Measurements from ENCODE around the gene OR10P1. TPM values are rescaled to one million over a fixed set of nuclear protein-coding genes. Genes with fewer than 3 reads are reported as not detected.

OR10P1 gene
- total and polyA plus RNA-seq, 2 donors (not counting 1 experiment from before 2014, with no cell fraction given): not detected

- H3K79me2 ChIP-seq (ENCODE audit: control insufficient read depth, insufficient read depth, low read length): no peaks in the 10 kb centered on the region
- H3K9ac ChIP-seq (ENCODE audit: low read length): no peak overlapping the region
- no peak overlapping the region for H3K4me2 ChIP-seq (replicated peaks; ENCODE audit: low read depth, low read length, poor library complexity, severe bottlenecking)
- H3K27me3 ChIP-seq (replicated peaks in 1 of 4; ENCODE audit: control extremely low read depth in 1 of 4, control insufficient read depth in 3 of 4, insufficient read depth in 4 of 4, low read length in 3 of 4): no peaks in the 10 kb centered on the region
- H3K4me3 ChIP-seq (ENCODE audit: control extremely low read depth in 1 of 5, extremely low read depth in 1 of 5, insufficient read depth in 1 of 5, low read depth in 2 of 5, low read length in 4 of 5): no peak overlapping the region
- Mint-ChIP-seq H3K9me3 (ENCODE audit: insufficient read depth) (no peaks in the 10 kb centered on the region), H3K4me3 (no peak overlapping the region), H3K27me3 (peaks cover 5% of the 10 kb centered on the region), H3K4me1 (no peaks in the 10 kb centered on the region), H3K27ac (no peak overlapping the region)
- no peaks in the 10 kb centered on the region for H3K36me3 ChIP-seq (replicated peaks in 1 of 2; ENCODE audit: control extremely low read depth in 1 of 2, control insufficient read depth in 1 of 2, extremely low read depth in 1 of 2, insufficient read depth in 2 of 2, low read length in 1 of 2)
- intact Hi-C loops (cut with micrococcal nuclease): no loop called here
- no peak overlapping the region for H2AFZ ChIP-seq (ENCODE audit: insufficient read depth, low read depth, low read length, poor library complexity, severe bottlenecking)
- TF ChIP-seq CTCF (IDR thresholded peaks at IDR 0.05) (no peak), EZH2 (IDR thresholded peaks at IDR 0.05; ENCODE audit: borderline replicate concordance, insufficient read depth, low read depth, low read length, poor library complexity, severe bottlenecking) (no peak)
- ATAC-seq (ENCODE audit: low read depth): no peak
- POLR2A ChIA-PET: no interaction called here
- no peaks in the 10 kb centered on the region for H4K20me1 ChIP-seq (ENCODE audit: control insufficient read depth, insufficient read depth, low read length, poor library complexity, severe bottlenecking)
- no peaks in the 10 kb centered on the region for H3K9me3 ChIP-seq (ENCODE audit: control extremely low read depth in 1 of 3, control insufficient read depth in 2 of 3, insufficient read depth in 1 of 3, low read length in 2 of 3)
- H3K4me1 ChIP-seq (ENCODE audit: control insufficient read depth in 2 of 2, insufficient read depth in 2 of 2, low read length in 2 of 2): no peaks in the 10 kb centered on the region
- no peak overlapping the region for H3K27ac ChIP-seq (ENCODE audit: low read length in 2 of 2)
- WGBS (ENCODE audit: insufficient coverage): 87% methylated on average over 3 of the region's 10 CpGs
- no peak for DNase-seq
- CTCF ChIA-PET: interaction anchor here (1.6 kb wide), 1 partner anchor 9 kb away, joined by 8 read pairs; no protein-coding TSS in a partner anchor
These were observed 28.1 kb downstream of the OR10P1 start for GRCh38 chr12:55664826-55665225.

GRCh38 chr12:55666508-55666907, 29.8 kb downstream of the OR10P1 start:
- no peak for TF ChIP-seq CTCF (IDR thresholded peaks at IDR 0.05)
- TF ChIP-seq EZH2 (IDR thresholded peaks at IDR 0.05; ENCODE audit: borderline replicate concordance, insufficient read depth, low read depth, low read length, poor library complexity, severe bottlenecking): no peak
- H3K27me3 ChIP-seq (replicated peaks in 1 of 4; ENCODE audit: control extremely low read depth in 1 of 4, control insufficient read depth in 3 of 4, insufficient read depth in 4 of 4, low read length in 3 of 4): no peaks in the 10 kb centered on the region
- Mint-ChIP-seq H3K9me3 (ENCODE audit: insufficient read depth) (no peaks in the 10 kb centered on the region), H3K4me3 (no peak overlapping the region), H3K27ac (no peak overlapping the region), H3K4me1 (no peaks in the 10 kb centered on the region), H3K27me3 (no peaks in the 10 kb centered on the region)
- H3K27ac ChIP-seq (ENCODE audit: low read length in 2 of 2): no peak overlapping the region
- no peak overlapping the region for H3K9ac ChIP-seq (ENCODE audit: low read length)
- no peak overlapping the region for H2AFZ ChIP-seq (ENCODE audit: insufficient read depth, low read depth, low read length, poor library complexity, severe bottlenecking)
- intact Hi-C loops (cut with micrococcal nuclease): no loop called here
- H3K4me3 ChIP-seq (ENCODE audit: control extremely low read depth in 1 of 5, extremely low read depth in 1 of 5, insufficient read depth in 1 of 5, low read depth in 2 of 5, low read length in 4 of 5): no peak overlapping the region
- POLR2A ChIA-PET: no interaction called here
- H3K4me1 ChIP-seq (ENCODE audit: control insufficient read depth in 2 of 2, insufficient read depth in 2 of 2, low read length in 2 of 2): no peaks in the 10 kb centered on the region
- DNase-seq (no peak), ATAC-seq (ENCODE audit: low read depth) (no peak)
- H3K4me2 ChIP-seq (replicated peaks; ENCODE audit: low read depth, low read length, poor library complexity, severe bottlenecking): no peak overlapping the region
- CTCF ChIA-PET: no interaction called here
- H3K79me2 ChIP-seq (ENCODE audit: control insufficient read depth, insufficient read depth, low read length): no peaks in the 10 kb centered on the region
- 64% methylated on average over 5 of the region's 7 CpGs for WGBS (ENCODE audit: insufficient coverage)
- no peaks in the 10 kb centered on the region for H4K20me1 ChIP-seq (ENCODE audit: control insufficient read depth, insufficient read depth, low read length, poor library complexity, severe bottlenecking)
- no peaks in the 10 kb centered on the region for H3K36me3 ChIP-seq (replicated peaks in 1 of 2; ENCODE audit: control extremely low read depth in 1 of 2, control insufficient read depth in 1 of 2, extremely low read depth in 1 of 2, insufficient read depth in 2 of 2, low read length in 1 of 2)
- H3K9me3 ChIP-seq (ENCODE audit: control extremely low read depth in 1 of 3, control insufficient read depth in 2 of 3, insufficient read depth in 1 of 3, low read length in 2 of 3): no peaks in the 10 kb centered on the region
